ENCODE results near the gene TMEM79.

The TMEM79 gene

DNA sequence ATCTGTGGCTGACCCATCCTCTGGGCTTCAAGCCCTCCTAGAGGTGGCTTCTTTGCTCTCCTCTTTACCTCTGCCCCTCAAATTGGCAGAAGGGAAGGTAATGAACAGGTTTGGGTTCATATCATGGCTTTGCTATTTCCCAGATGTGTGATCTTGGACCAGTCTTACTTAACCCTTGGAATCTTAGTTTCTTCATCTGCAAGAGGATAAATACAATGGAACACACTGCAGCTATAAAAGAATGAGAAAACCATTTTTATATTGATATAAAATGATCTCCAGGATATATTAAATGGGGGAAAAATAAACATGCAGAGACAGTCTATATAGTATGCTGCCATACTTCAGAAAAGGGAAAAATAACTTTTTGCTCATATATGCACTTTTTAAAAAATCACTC is 5.7 kb downstream of the TMEM79 start:
- peak overlapping the region; percentile 67 for H3K27ac ChIP-seq
- TF ChIP-seq, protein P1, sequence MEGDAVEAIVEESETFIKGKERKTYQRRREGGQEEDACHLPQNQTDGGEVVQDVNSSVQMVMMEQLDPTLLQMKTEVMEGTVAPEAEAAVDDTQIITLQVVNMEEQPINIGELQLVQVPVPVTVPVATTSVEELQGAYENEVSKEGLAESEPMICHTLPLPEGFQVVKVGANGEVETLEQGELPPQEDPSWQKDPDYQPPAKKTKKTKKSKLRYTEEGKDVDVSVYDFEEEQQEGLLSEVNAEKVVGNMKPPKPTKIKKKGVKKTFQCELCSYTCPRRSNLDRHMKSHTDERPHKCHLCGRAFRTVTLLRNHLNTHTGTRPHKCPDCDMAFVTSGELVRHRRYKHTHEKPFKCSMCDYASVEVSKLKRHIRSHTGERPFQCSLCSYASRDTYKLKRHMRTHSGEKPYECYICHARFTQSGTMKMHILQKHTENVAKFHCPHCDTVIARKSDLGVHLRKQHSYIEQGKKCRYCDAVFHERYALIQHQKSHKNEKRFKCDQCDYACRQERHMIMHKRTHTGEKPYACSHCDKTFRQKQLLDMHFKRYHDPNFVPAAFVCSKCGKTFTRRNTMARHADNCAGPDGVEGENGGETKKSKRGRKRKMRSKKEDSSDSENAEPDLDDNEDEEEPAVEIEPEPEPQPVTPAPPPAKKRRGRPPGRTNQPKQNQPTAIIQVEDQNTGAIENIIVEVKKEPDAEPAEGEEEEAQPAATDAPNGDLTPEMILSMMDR (IDR thresholded peaks at IDR 0.05) = no peak
- TF ChIP-seq ZFX (IDR thresholded peaks at IDR 0.05; ENCODE audit: borderline replicate concordance) = no peak

DNA sequence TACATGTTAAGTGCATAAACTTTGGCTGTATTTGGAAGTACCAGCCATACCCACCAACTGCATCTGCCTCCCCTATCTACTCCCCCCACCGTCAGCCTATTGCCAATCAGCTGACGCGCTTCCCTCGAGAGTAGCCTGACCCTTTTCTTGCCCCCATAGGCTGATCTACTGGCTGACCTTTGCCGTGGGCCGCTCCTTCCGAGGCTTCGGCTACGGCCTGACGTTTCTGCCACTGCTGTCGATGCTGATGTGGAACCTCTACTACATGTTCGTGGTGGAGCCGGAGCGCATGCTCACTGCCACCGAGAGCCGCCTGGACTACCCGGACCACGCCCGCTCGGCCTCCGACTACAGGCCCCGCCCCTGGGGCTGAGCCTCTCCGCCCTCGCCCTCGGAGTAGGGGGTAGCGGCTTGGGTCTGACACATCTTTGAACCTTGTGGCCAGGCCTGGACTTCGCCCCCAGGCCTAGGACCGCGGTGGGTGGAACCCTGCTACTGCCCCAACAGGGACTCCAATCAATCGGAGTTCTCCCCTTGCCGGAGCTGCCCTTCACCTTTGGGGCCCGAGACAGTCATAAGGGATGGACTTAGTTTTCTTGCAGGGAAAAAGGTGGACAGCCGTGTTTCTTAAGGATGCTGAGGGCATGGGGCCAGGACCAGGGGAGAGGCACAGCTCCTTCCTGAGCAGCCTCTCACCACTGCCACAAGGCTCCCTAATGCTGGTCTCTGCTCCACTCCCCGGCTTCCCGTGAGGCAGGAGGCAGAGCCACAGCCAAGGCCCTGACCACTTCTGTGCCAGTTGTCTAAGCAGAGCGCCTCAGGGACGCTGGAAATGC is 7.3 kb downstream of the TMEM79 start:
- H3K27ac ChIP-seq = peak overlapping the region; percentile 67
- no peak for TF ChIP-seq ZFX (IDR thresholded peaks at IDR 0.05; ENCODE audit: borderline replicate concordance)
- TF ChIP-seq, protein P1 (IDR thresholded peaks at IDR 0.05) = no peak

DNA sequence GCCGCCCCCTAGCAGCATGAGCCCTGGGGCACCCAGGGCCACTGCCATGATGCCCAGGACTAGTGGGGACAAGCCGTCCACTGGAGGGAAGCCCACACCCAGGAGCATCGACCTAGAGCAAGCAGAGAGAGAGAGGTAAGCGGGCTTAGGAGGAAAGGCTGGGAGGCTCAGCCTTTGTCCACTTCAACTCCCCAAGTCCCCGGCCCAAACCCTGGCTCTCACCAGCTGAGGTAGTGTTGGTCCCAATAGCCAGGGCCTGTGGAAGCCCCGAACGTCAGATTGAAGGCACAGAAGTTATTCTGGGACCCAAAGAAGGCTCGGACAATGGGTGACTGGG is 8.9 kb downstream of the TMEM79 start:
- TF ChIP-seq, protein P1 (IDR thresholded peaks at IDR 0.05) = no peak
- TF ChIP-seq ZFX (IDR thresholded peaks at IDR 0.05; ENCODE audit: borderline replicate concordance) = no peak
- H3K27ac ChIP-seq = no peak overlapping the region

DNA sequence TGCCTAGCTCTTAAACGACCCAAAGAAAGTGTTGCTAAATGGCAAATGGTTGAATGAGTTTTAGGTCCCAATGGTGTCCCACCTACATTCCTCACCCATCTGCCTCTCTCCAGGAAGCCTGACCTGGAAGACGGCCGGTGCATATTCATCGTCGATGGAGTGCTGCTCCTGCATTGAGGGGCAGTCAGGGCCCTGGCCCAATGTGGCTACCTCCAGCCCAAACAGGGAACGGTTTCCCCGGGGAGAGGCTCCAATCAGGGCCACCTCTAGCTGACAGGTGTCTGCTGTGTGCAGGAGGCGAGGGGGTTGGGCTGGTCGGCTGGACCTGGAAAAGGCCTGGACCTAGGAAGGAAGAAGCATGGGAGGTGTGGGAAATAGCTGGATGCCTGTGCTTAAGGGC is 9.8 kb downstream of the TMEM79 start:
- no peak for TF ChIP-seq ZFX (IDR thresholded peaks at IDR 0.05; ENCODE audit: borderline replicate concordance)
- TF ChIP-seq, protein P1 (IDR thresholded peaks at IDR 0.05) = no peak
- H3K27ac ChIP-seq = no peak overlapping the region

DNA sequence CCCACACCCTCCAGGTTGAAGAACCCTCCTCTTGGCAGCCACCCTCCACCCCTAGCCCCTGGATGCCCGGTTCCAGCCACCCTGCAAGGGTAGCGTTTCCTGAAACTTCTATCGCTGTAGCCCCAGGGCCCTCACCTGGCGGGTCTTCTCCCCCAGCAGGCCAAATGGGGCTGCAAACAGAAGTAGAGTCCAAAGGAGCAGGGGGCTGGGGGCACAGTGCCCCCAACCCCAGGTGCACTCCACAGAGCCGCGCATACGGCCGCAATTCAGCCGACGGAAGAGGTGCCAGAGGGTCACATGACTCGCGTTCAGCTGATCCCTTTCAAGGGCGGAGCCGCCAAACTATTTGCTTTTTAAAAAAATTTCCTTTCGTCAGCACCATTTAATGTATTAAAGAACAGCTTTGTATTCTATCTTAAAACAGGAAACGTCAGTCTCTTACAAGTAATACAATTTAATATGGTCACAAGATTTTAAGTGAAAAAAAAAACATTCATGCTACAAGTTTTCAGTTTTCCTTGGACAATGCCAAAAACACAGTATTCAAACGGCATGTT is 11.3 kb downstream of the TMEM79 start, which contains the start of gene GLMP:
Gene GLMP, minus strand, starts transcription at position 289 of the 557 bp plus-strand sequence. Its CDS starts 34 bp downstream, at position 255.
- TF ChIP-seq, protein P1 (IDR thresholded peaks at IDR 0.05) = no peak
- TF ChIP-seq ZFX (IDR thresholded peaks at IDR 0.05; ENCODE audit: borderline replicate concordance) = no peak
- peak within 1 kb of the TSS; percentile 45 for H3K27ac ChIP-seq

DNA sequence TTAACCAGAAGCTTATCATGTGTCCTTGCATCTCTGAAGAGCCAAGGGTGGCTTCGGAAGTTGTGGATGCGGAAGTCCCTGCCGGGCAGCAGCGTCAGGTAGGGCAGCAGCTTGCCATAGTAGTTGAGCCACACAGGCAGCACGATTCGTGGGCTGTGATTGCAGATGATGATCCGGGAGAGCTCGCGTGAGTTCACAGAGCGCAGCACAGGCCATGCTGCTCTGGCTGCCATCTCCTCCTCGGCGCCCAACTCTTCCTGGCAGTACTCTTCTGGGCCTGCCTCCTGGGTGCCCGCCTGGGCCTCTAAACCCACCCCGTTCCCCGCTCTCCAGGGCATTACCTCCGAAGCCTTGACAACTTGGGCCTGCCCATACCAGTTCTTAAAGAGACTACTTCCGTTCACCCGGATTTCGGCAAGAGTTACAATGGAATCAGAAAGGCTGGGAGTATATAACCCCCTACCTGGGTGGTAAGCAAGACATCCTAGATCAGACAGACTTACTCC is 14.8 kb downstream of the TMEM79 start, which contains the start of gene VHLL:
Gene VHLL, minus strand, starts transcription at position 456 of the 506 bp plus-strand sequence. Its CDS starts 118 bp downstream, at position 338.
- H3K27ac ChIP-seq = no peak within 1 kb of the TSS
- TF ChIP-seq ZFX (IDR thresholded peaks at IDR 0.05; ENCODE audit: borderline replicate concordance) = no peak
- TF ChIP-seq, protein P1 (IDR thresholded peaks at IDR 0.05) = no peak

DNA sequence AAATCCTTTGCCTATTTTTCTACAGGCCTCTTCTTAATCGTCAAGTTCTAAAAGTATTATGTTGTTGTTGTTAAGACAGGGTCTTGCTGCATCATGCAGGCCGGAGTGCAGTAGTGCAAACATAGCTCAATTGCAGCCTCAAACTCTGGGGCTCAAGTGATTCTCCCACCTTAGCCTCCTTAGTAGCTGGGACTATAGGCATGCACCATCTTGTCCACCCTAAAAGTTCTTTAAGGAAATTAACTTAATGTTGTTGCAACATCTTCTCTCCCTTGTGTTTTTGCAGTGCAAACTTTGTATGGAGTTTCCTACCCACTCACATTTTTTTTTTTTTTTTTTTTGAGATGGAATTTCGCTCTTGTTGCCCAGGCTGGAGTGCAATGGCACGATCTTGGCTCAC is 19.1 kb downstream of the TMEM79 start:
- no peak overlapping the region for H3K27ac ChIP-seq
- TF ChIP-seq, protein P1 (IDR thresholded peaks at IDR 0.05) = no peak
- no peak for TF ChIP-seq ZFX (IDR thresholded peaks at IDR 0.05; ENCODE audit: borderline replicate concordance)
